Tibial nerve (tissue), 4 donors: ENCODE data around the gene AGPAT3.

Experiments used
- EP300 ChIP-seq, 2 donors: sonication (generic); formaldehyde crosslinking; IDR thresholded peaks; one replicate each; pipeline ENCODE4 v1.6.1; 2017; ENCODE audit warnings: antibody characterized with exemption in 2 of 2, mild to moderate bottlenecking in 1 of 2
- POLR2A ChIP-seq, 2 donors: fragments of 450-650 bp; IDR thresholded peaks; one replicate each; pipeline ENCODE4 v1.6.1; 2017; ENCODE audit warnings: antibody characterized with exemption in 2 of 2, mild to moderate bottlenecking in 2 of 2, moderate library complexity in 2 of 2
- TF ChIP-seq, protein P1 (sequence below), 5 experiments: fragments of 200-600 bp in 3 of 5; fragments of 450-650 bp in 2 of 5; sonication (generic) in 3 of 5; IDR thresholded peaks; one replicate each; pipeline ENCODE4 v1.5.1; 2016 to 2019; ENCODE audit warnings: antibody characterized with exemption in 5 of 5, mild to moderate bottlenecking in 3 of 5, moderate library complexity in 2 of 5

DNA sequence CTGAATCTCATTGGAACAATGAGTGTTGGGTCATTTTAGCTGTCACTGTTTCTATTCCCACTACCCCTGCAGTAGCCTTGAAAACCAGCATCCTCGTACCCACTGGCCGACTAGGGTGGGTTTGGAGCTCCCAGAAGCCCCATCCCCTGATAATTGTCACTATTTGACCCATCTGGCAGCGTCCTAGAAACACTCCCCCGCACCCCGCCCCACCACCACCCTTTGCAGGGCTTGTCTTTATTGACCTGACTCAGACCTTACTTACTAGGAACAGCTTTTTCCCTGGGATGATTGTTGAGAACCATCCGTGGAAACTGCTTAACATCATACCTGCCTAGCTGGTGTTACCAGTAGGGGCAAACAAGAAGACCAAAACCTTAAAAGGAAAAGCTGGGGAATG lies 28.4 kb upstream of the AGPAT3 start:
- TF ChIP-seq, protein P1, sequence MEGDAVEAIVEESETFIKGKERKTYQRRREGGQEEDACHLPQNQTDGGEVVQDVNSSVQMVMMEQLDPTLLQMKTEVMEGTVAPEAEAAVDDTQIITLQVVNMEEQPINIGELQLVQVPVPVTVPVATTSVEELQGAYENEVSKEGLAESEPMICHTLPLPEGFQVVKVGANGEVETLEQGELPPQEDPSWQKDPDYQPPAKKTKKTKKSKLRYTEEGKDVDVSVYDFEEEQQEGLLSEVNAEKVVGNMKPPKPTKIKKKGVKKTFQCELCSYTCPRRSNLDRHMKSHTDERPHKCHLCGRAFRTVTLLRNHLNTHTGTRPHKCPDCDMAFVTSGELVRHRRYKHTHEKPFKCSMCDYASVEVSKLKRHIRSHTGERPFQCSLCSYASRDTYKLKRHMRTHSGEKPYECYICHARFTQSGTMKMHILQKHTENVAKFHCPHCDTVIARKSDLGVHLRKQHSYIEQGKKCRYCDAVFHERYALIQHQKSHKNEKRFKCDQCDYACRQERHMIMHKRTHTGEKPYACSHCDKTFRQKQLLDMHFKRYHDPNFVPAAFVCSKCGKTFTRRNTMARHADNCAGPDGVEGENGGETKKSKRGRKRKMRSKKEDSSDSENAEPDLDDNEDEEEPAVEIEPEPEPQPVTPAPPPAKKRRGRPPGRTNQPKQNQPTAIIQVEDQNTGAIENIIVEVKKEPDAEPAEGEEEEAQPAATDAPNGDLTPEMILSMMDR (IDR thresholded peaks at IDR 0.05), result no peak
- TF ChIP-seq POLR2A (IDR thresholded peaks at IDR 0.05), result no peak
- no peak for TF ChIP-seq EP300 (IDR thresholded peaks at IDR 0.05)
